ENCODE data around the gene PDE5A. TPM values are rescaled to one million over a fixed set of nuclear protein-coding genes. Genes with fewer than 3 reads are reported as not detected.
"Not testable (repeated sequence)": the region's sequence is repeated elsewhere in the genome, so short reads cannot be mapped to it uniquely, and the experiment has no call there.

PDE5A gene
- total RNA-seq, 2 experiments from 2014 or later = not detected

DNA sequence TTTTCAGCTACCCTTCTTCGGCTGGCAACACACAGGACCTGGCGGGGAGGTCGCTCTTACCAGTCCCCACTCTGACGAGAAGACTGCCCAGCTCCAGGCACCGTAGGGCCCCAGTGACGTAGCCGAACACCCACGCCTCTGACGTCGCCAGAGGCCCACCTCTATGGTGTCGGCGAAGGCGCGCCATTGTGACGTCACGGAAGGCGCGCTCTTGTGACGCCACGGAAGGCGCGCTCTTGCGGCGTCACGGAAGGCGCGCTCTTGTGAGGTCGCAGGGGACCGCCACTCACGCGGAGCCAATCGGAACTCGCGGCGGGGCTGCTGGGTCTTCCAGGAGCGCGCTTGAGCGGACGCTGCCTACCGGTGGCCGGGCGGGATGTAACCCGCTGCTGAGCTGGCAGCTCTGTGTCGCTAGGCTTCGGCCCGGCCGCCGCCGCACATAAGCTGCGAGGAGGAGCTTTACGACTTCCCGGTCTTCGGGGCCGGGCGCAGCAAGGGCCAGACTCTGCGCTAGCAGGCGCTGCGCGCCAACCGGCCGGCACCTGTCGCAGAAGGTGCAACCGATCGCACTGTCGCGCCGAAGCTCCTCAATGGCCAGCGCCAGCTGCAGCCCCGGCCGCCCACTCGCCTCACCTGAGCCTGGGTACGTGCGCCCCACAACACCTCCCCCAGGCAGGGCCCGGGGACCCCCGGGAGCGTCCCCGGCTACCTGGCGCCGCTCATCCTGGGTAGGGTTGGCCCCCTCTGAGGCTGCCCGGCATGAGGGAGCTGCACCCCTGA is 173.9 kb downstream of the PDE5A start:
- not testable (repeated sequence) for H3K27me3 Mint-ChIP-seq, H3K36me3 Mint-ChIP-seq, H3K4me1 Mint-ChIP-seq, H3K9me3 Mint-ChIP-seq
- DNase-seq = peak; percentile 99
- Mint-ChIP-seq H3K27ac (peak overlapping the region; percentile 96), H3K4me3 (peak overlapping the region; percentile 87)

DNA sequence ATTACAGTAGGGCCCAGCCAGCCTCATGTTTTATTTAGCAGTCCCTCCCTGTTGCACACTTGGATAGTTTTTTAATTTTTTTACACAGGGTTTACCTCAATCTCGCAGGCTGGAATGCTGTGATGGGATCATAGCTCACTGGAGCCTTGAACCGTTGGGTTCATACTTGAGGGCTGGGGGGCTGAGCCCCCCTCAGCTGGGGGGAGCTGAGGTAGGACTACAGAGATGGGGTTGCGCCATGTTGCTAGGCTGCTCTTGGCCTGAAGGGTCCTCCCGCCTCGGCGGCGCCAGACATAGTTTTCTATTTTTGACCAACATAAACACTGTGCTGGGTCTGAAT is 174.5 kb downstream of the PDE5A start:
- H3K36me3 Mint-ChIP-seq, H3K9me3 Mint-ChIP-seq, H3K4me1 Mint-ChIP-seq, DNase-seq, H3K27me3 Mint-ChIP-seq: not testable (repeated sequence)
- Mint-ChIP-seq H3K4me3 (peak overlapping the region; percentile 87), H3K27ac (peak overlapping the region; percentile 96)

DNA sequence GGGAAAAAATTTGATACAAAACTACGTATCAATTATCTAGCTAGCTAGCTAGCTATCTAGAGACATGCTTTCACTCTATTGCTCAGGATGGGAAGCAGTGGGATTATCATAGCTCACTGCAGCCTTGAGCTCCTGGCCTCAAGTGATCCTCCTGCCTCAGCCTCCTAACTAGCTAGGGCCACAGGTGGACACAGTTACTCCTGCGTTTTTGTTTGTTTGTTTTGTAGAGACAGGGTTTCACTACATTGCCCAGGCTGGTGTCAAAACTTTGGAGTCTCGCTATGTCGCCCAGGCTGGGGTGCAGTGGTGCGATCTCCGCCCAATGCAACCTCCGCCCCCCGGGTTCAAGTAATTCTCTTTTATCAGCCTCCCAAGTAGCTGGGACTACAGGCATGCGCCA is 175.3 kb downstream of the PDE5A start:
- peak overlapping the region; percentile 8 for H3K27ac Mint-ChIP-seq
- H3K4me1 Mint-ChIP-seq, H3K9me3 Mint-ChIP-seq, DNase-seq, H3K27me3 Mint-ChIP-seq, H3K36me3 Mint-ChIP-seq: not testable (repeated sequence)
- peak overlapping the region; percentile 87 for H3K4me3 Mint-ChIP-seq

DNA sequence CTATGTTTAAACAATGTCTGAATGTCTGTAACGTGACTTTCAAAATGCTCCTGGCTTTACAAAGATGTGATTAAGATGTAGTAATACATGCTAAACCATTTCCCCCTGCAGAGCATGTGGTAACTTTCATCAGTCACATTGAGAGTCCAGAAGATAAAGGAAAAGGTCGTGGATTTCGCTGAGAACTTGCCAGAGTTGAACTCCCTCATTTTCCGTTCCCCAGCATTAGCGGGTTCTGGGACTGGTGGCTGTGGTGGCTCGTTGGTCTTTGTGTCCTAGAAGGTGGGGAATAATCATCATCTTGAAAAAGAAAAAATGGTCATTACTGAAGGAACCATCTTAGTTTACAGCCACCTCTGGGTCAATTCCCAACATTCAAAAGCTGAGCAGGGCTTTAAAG is 178.8 kb downstream of the PDE5A start:
- H3K9me3 Mint-ChIP-seq, H3K27ac Mint-ChIP-seq, H3K27me3 Mint-ChIP-seq, H3K36me3 Mint-ChIP-seq, H3K4me1 Mint-ChIP-seq, DNase-seq, H3K4me3 Mint-ChIP-seq: not testable (repeated sequence)
